ENCODE data around the gene TBC1D4.

GRCh38 chr13:75426421-75426820 lies 55.5 kb downstream of the TBC1D4 start:
- TF ChIP-seq, protein P1, sequence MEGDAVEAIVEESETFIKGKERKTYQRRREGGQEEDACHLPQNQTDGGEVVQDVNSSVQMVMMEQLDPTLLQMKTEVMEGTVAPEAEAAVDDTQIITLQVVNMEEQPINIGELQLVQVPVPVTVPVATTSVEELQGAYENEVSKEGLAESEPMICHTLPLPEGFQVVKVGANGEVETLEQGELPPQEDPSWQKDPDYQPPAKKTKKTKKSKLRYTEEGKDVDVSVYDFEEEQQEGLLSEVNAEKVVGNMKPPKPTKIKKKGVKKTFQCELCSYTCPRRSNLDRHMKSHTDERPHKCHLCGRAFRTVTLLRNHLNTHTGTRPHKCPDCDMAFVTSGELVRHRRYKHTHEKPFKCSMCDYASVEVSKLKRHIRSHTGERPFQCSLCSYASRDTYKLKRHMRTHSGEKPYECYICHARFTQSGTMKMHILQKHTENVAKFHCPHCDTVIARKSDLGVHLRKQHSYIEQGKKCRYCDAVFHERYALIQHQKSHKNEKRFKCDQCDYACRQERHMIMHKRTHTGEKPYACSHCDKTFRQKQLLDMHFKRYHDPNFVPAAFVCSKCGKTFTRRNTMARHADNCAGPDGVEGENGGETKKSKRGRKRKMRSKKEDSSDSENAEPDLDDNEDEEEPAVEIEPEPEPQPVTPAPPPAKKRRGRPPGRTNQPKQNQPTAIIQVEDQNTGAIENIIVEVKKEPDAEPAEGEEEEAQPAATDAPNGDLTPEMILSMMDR (conservative IDR thresholded peaks at IDR 0.05 in 1 of 2, IDR thresholded peaks at IDR 0.05 in 1 of 2; ENCODE audit: low read depth in 1 of 2, low read length in 2 of 2) = no peak
- TF ChIP-seq EZH2 (IDR thresholded peaks at IDR 0.05; ENCODE audit: low read length, missing control alignments) = no peak

Measured in fibroblast of lung (primary cell).